Head of caudate nucleus (tissue), 42 donors: ENCODE data around the gene SLC9A4.
A peak's percentile ranks its signal among the peaks of the same experiment; 100 is the strongest.

Source experiments
- DNase-seq, 42 donors: peaks; one replicate each; pipeline versions ENCODE4 v3.0.0 to v3.0.0-alpha.2; 2020 to 2021; ENCODE audit warnings: mixed read lengths in 7 of 42
- intact Hi-C: fragments of 100-400 bp; cut with DNase I; formaldehyde crosslinking; loops from one replicate; pipeline ENCODE4 v1.15.0; 2022

Gene SLC9A4

GRCh38 chr2:102446936-102447335 lies 26.1 kb upstream of the SLC9A4 start:
- no peak for DNase-seq
- intact Hi-C loops = loop anchor here (10.0 kb wide), 1 partner anchor 432 kb away; no protein-coding TSS in a partner anchor

GRCh38 chr2:102449370-102449974 lies 23.6 kb upstream of the SLC9A4 start:
- DNase-seq = peak; percentile 20 to 76 (median 57)

GRCh38 chr2:102451968-102452367 lies 21.1 kb upstream of the SLC9A4 start:
- intact Hi-C loops = no loop called here
- no peak for DNase-seq

More at GRCh38 chr2:102449370-102449974, 23.6 kb upstream of the SLC9A4 start:
- intact Hi-C loops = loop anchor here (10.0 kb wide), 1 partner anchor 435 kb away; no protein-coding TSS in a partner anchor

- no peak for DNase-seq
- intact Hi-C loops = no loop called here
Measured at GRCh38 chr2:102453501-102453900, 19.5 kb upstream of the SLC9A4 start.

GRCh38 chr2:102455061-102455670 lies 17.9 kb upstream of the SLC9A4 start:
- intact Hi-C loops = no loop called here
- DNase-seq = no peak

GRCh38 chr2:102460467-102460866 lies 12.6 kb upstream of the SLC9A4 start:
- DNase-seq = no peak
- intact Hi-C loops = no loop called here

GRCh38 chr2:102461188-102461587 lies 11.8 kb upstream of the SLC9A4 start:
- DNase-seq = no peak
- intact Hi-C loops = no loop called here

GRCh38 chr2:102463160-102463559 lies 9.9 kb upstream of the SLC9A4 start:
- DNase-seq = no peak

GRCh38 chr2:102470168-102470567 lies 2.9 kb upstream of the SLC9A4 start:
- DNase-seq = no peak
- intact Hi-C loops = loop anchor here (5.0 kb wide), 1 partner anchor 142 kb away; no protein-coding TSS in a partner anchor

More at GRCh38 chr2:102463160-102463559, 9.9 kb upstream of the SLC9A4 start:
- intact Hi-C loops = no loop called here

GRCh38 chr2:102473631-102474030 lies 605 bp downstream of the SLC9A4 start:
- DNase-seq = no peak
- intact Hi-C loops = loop anchor here (5.0 kb wide), 1 partner anchor 139 kb away; no protein-coding TSS in a partner anchor

GRCh38 chr2:102474785-102475184 lies 1.8 kb downstream of the SLC9A4 start:
- no peak for DNase-seq
- intact Hi-C loops = loop anchor here (5.0 kb wide), 1 partner anchor 138 kb away; no protein-coding TSS in a partner anchor

- intact Hi-C loops = no loop called here
- no peak for DNase-seq
Measured at GRCh38 chr2:102478686-102479470, 5.9 kb downstream of the SLC9A4 start.

GRCh38 chr2:102480285-102481195 lies 7.5 kb downstream of the SLC9A4 start:
- no peak for DNase-seq
- intact Hi-C loops = no loop called here

GRCh38 chr2:102481931-102482330 lies 8.9 kb downstream of the SLC9A4 start:
- DNase-seq = no peak
- intact Hi-C loops = no loop called here

GRCh38 chr2:102483086-102483485 lies 10.1 kb downstream of the SLC9A4 start:
- intact Hi-C loops = no loop called here
- DNase-seq = no peak

- DNase-seq = no peak
- intact Hi-C loops = no loop called here
Measured at GRCh38 chr2:102484310-102485061, 11.5 kb downstream of the SLC9A4 start.

- intact Hi-C loops = no loop called here
- no peak for DNase-seq
Measured at GRCh38 chr2:102485147-102485785, 12.2 kb downstream of the SLC9A4 start.
